Measurements from ENCODE around the gene PEF1.

Gene PEF1

GRCh38 chr1:31655104-31655503 is 10.4 kb upstream of the PEF1 start:
- no peak for DNase-seq (ENCODE audit: low read depth in 2 of 2)

- DNase-seq (ENCODE audit: low read depth in 2 of 2) = no peak
Measured at GRCh38 chr1:31654474-31654776, 9.7 kb upstream of the PEF1 start.

GRCh38 chr1:31653717-31654473 is 9.2 kb upstream of the PEF1 start:
- no peak for DNase-seq (ENCODE audit: low read depth in 2 of 2)

GRCh38 chr1:31652891-31653499 is 8.3 kb upstream of the PEF1 start:
- DNase-seq (ENCODE audit: low read depth in 2 of 2) = no peak

GRCh38 chr1:31651766-31652165 is 7.1 kb upstream of the PEF1 start:
- DNase-seq (ENCODE audit: low read depth in 2 of 2) = no peak

- DNase-seq (ENCODE audit: low read depth in 2 of 2) = no peak
Measured at GRCh38 chr1:31651089-31651420, 6.4 kb upstream of the PEF1 start.

- DNase-seq (ENCODE audit: low read depth in 2 of 2) = no peak
Measured at GRCh38 chr1:31650161-31651088, 5.7 kb upstream of the PEF1 start.

GRCh38 chr1:31648641-31649357 is 4.1 kb upstream of the PEF1 start:
- DNase-seq (ENCODE audit: low read depth in 2 of 2) = no peak

- DNase-seq (ENCODE audit: low read depth in 2 of 2) = no peak
Measured at GRCh38 chr1:31648190-31648589, 3.5 kb upstream of the PEF1 start.

- DNase-seq (ENCODE audit: low read depth in 2 of 2) = no peak
Measured at GRCh38 chr1:31647106-31647505, 2.4 kb upstream of the PEF1 start.

- DNase-seq (ENCODE audit: low read depth in 2 of 2) = no peak
Measured at GRCh38 chr1:31646259-31646960, 1.7 kb upstream of the PEF1 start.

GRCh38 chr1:31645274-31645568 is 545 bp upstream of the PEF1 start:
- no peak for DNase-seq (ENCODE audit: low read depth in 2 of 2)

- DNase-seq (ENCODE audit: low read depth in 2 of 2) = no peak
Measured at GRCh38 chr1:31643976-31644559, 608 bp downstream of the PEF1 start.

GRCh38 chr1:31642897-31643296 is 1.8 kb downstream of the PEF1 start:
- no peak for DNase-seq (ENCODE audit: low read depth in 2 of 2)

- DNase-seq (ENCODE audit: low read depth in 2 of 2) = no peak
Measured at GRCh38 chr1:31642366-31642765, 2.3 kb downstream of the PEF1 start.

GRCh38 chr1:31640964-31641363 is 3.7 kb downstream of the PEF1 start:
- no peak for DNase-seq (ENCODE audit: low read depth in 2 of 2)

GRCh38 chr1:31640179-31640578 is 4.5 kb downstream of the PEF1 start:
- DNase-seq (ENCODE audit: low read depth in 2 of 2) = no peak

GRCh38 chr1:31639543-31639942 is 5.1 kb downstream of the PEF1 start:
- no peak for DNase-seq (ENCODE audit: low read depth in 2 of 2)

GRCh38 chr1:31637915-31638673 is 6.6 kb downstream of the PEF1 start:
- no peak for DNase-seq (ENCODE audit: low read depth in 2 of 2)

- no peak for DNase-seq (ENCODE audit: low read depth in 2 of 2)
Measured at GRCh38 chr1:31633117-31633516, 11.6 kb downstream of the PEF1 start.

- no peak for DNase-seq (ENCODE audit: low read depth in 2 of 2)
Measured at GRCh38 chr1:31632649-31633048, 12.0 kb downstream of the PEF1 start.

All from stimulated activated CD8-positive, alpha-beta memory T cell treated with anti-CD3 and anti-CD28 coated beads, Interleukin-15, amount 100 ng/mL, for 4 hours (primary cell).